Ishikawa (cell line): ENCODE results near the gene CALCOCO1.

Experiments
- CEBPB ChIP-seq: IDR thresholded peaks from 2 replicates; pipeline ENCODE4 v1.6.1; 2012
- CREB1 ChIP-seq: IDR thresholded peaks from 2 replicates; pipeline ENCODE4 v1.6.1; 2012; ENCODE audit warnings: low read depth
- EGR1 ChIP-seq: IDR thresholded peaks from 2 replicates; pipeline ENCODE4 v1.6.1; 2012
- EP300 ChIP-seq: IDR thresholded peaks from 2 replicates; pipeline ENCODE4 v1.6.1; 2012; ENCODE audit warnings: borderline replicate concordance
- FOXM1 ChIP-seq: IDR thresholded peaks from 2 replicates; pipeline ENCODE4 v1.6.1; 2012; ENCODE audit warnings: low read depth, borderline replicate concordance
- NFIC ChIP-seq: IDR thresholded peaks from 2 replicates; pipeline ENCODE4 v1.6.1; 2012
- RAD21 ChIP-seq: IDR thresholded peaks from 2 replicates; pipeline ENCODE4 v1.6.1; 2012; ENCODE audit warnings: low read depth
- TAF1 ChIP-seq: IDR thresholded peaks from 2 replicates; pipeline ENCODE4 v1.6.1; 2012; ENCODE audit warnings: low read depth, mild to moderate bottlenecking
- TCF12 ChIP-seq: IDR thresholded peaks from 2 replicates; pipeline ENCODE4 v1.6.1; 2012; ENCODE audit warnings: low read depth
- TEAD4 ChIP-seq: IDR thresholded peaks from 2 replicates; pipeline ENCODE4 v1.6.1; 2012
- YY1 ChIP-seq: IDR thresholded peaks from 2 replicates; pipeline ENCODE4 v1.6.1; 2012; ENCODE audit warnings: low read depth
- ZBTB7A ChIP-seq: IDR thresholded peaks from 2 replicates; pipeline ENCODE4 v1.6.1; 2012; ENCODE audit warnings: low read depth
- TF ChIP-seq, protein P1 (sequence below): IDR thresholded peaks from 2 replicates; pipeline ENCODE4 v1.6.1; 2012
- TF ChIP-seq, protein P2 (sequence below): IDR thresholded peaks from 2 replicates; pipeline ENCODE4 v1.6.1; 2012
- TF ChIP-seq, protein P3 (sequence below): IDR thresholded peaks from 2 replicates; pipeline ENCODE4 v1.6.1; 2012; ENCODE audit warnings: low read depth, mild to moderate bottlenecking

Gene CALCOCO1

DNA sequence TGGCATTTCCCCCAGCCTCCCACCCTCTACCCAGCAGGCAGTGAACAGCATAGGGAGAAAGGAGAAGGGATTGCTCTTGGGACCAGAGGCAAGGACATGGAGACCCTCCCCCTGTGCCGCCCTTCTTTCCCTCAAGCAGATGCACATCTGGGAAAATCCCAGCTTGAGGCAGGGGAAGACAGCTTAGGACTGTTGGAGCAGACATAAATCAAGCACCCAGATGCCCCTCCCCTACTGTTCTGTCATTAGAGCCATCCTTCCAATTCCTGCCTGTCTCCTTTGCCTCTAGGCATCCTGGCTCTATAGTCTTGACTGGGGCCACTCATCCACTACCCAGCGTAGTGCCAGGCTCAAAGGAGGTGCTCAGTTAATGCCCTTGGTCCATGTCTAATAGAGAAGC, 32.0 kb upstream of the CALCOCO1 start:
- TF ChIP-seq EGR1 (no peak), NFIC (no peak), EP300 (no peak), FOXM1 (no peak), YY1 (no peak), CREB1 (no peak), RAD21 (no peak), TEAD4 (no peak), CEBPB (no peak), TAF1 (no peak), ZBTB7A (no peak), TCF12 (no peak)
- TF ChIP-seq, protein P1, sequence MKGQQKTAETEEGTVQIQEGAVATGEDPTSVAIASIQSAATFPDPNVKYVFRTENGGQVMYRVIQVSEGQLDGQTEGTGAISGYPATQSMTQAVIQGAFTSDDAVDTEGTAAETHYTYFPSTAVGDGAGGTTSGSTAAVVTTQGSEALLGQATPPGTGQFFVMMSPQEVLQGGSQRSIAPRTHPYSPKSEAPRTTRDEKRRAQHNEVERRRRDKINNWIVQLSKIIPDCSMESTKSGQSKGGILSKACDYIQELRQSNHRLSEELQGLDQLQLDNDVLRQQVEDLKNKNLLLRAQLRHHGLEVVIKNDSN, result no peak
- TF ChIP-seq, protein P2, sequence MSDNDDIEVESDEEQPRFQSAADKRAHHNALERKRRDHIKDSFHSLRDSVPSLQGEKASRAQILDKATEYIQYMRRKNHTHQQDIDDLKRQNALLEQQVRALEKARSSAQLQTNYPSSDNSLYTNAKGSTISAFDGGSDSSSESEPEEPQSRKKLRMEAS, result no peak
- TF ChIP-seq, protein P3, sequence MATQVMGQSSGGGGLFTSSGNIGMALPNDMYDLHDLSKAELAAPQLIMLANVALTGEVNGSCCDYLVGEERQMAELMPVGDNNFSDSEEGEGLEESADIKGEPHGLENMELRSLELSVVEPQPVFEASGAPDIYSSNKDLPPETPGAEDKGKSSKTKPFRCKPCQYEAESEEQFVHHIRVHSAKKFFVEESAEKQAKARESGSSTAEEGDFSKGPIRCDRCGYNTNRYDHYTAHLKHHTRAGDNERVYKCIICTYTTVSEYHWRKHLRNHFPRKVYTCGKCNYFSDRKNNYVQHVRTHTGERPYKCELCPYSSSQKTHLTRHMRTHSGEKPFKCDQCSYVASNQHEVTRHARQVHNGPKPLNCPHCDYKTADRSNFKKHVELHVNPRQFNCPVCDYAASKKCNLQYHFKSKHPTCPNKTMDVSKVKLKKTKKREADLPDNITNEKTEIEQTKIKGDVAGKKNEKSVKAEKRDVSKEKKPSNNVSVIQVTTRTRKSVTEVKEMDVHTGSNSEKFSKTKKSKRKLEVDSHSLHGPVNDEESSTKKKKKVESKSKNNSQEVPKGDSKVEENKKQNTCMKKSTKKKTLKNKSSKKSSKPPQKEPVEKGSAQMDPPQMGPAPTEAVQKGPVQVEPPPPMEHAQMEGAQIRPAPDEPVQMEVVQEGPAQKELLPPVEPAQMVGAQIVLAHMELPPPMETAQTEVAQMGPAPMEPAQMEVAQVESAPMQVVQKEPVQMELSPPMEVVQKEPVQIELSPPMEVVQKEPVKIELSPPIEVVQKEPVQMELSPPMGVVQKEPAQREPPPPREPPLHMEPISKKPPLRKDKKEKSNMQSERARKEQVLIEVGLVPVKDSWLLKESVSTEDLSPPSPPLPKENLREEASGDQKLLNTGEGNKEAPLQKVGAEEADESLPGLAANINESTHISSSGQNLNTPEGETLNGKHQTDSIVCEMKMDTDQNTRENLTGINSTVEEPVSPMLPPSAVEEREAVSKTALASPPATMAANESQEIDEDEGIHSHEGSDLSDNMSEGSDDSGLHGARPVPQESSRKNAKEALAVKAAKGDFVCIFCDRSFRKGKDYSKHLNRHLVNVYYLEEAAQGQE, result no peak

DNA sequence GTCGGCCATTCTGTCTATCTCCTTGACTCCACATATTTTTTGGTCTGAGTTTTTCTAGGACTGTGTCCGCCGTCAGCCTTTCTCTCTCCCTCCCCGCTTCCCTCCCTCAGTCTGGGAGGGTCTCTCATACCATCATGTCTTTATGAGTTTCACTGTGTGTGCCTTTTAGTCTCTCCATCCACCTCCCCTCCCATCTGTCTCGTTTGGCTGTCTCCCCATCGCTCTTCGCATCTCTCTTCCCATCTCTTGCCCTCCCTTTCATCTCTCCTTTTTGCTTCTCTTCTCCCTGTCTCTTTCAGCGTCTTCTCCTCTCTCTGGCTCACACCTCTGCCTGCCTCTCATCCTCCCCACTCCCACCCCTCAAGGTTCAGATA, 31.5 kb upstream of the CALCOCO1 start:
- TF ChIP-seq TEAD4 (no peak), YY1 (no peak), FOXM1 (no peak), TCF12 (no peak), NFIC (no peak), EP300 (no peak), RAD21 (no peak), ZBTB7A (no peak), EGR1 (no peak), CEBPB (no peak), CREB1 (no peak), TAF1 (no peak)
- TF ChIP-seq, protein P3, result no peak
- TF ChIP-seq, protein P2, result no peak
- TF ChIP-seq, protein P1, result no peak

DNA sequence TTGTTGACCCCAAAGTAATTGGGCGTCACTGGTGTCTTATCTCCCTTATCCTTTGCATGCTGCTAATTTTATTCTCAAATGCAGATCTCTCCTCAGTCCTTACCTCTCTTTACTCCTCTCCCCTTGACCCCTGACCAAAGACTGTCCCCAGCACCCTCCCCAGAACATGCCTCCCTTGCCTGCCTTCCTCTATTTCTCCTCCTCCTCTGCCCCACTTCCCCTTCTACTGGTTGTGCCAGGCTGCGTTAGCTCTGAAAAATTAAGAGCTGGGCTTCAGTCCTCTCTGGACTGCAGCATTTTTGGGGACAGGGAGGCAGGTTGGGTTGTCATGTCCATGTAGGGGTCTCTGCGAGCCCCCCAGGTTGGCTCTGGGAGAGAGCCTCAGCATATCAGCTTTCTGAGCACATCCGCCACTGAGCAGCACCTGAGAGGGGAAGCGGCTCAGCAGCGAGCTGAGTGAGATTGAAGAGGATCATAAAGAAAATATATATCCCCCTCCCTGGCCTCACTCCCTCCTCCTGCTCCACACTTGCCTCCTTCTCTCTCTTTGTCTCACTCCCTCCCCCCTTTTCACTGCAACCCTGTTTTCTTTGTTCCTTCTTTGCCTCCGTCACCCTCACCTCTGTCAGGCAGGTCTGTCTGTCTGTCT, 31.0 kb upstream of the CALCOCO1 start:
- TF ChIP-seq TCF12 (no peak), CREB1 (no peak), TAF1 (no peak), YY1 (no peak), ZBTB7A (no peak), FOXM1 (no peak), EGR1 (no peak), RAD21 (no peak), NFIC (no peak), CEBPB (no peak), EP300 (no peak)
- TF ChIP-seq, protein P3, result no peak
- TF ChIP-seq, protein P1, result no peak
- TF ChIP-seq, protein P2, result no peak
